Stimulated activated CD8-positive, alpha-beta memory T cell treated with anti-CD3 and anti-CD28 coated beads, Interleukin-7, amount 100 ng/mL, for 48 hours (primary cell): ENCODE results near the gene SYNDIG1L.
"Not testable (repeated sequence)": the region's sequence is repeated elsewhere in the genome, so short reads cannot be mapped to it uniquely, and the experiment has no call there.

Experiments used
- DNase-seq, 2 donors: peaks; one replicate each; pipeline ENCODE4 v3.0.0-alpha.2; 2020; ENCODE audit warnings: low read depth in 1 of 2; ENCODE audit errors: extremely low read depth in 1 of 2

Gene SYNDIG1L

GRCh38 chr14:74404435-74404834, 21.6 kb downstream of the SYNDIG1L start:
- DNase-seq, result no peak

GRCh38 chr14:74403619-74404417, 22.2 kb downstream of the SYNDIG1L start:
- DNase-seq, result no peak

GRCh38 chr14:74402401-74403251, 23.4 kb downstream of the SYNDIG1L start:
- DNase-seq, result no peak

- DNase-seq, result peak; percentile 16 to 31
These were observed 24.3 kb downstream of the SYNDIG1L start for GRCh38 chr14:74401504-74402241.

GRCh38 chr14:74400919-74401503, 25.0 kb downstream of the SYNDIG1L start:
- no peak for DNase-seq

- no peak for DNase-seq
These were observed 25.9 kb downstream of the SYNDIG1L start for GRCh38 chr14:74400031-74400685.

- no peak for DNase-seq
These were observed 30.9 kb downstream of the SYNDIG1L start for GRCh38 chr14:74395094-74395493.

GRCh38 chr14:74394549-74394948, 31.5 kb downstream of the SYNDIG1L start:
- no peak for DNase-seq

- DNase-seq, result no peak
These were observed 33.1 kb downstream of the SYNDIG1L start for GRCh38 chr14:74392616-74393570.

GRCh38 chr14:74391479-74391878, 34.5 kb downstream of the SYNDIG1L start:
- DNase-seq, result no peak

- not testable (repeated sequence) for DNase-seq
These were observed 35.5 kb downstream of the SYNDIG1L start for GRCh38 chr14:74390505-74390904.

GRCh38 chr14:74389980-74390379, 36.0 kb downstream of the SYNDIG1L start:
- no peak for DNase-seq

- DNase-seq, result no peak
These were observed 43.8 kb downstream of the SYNDIG1L start for GRCh38 chr14:74382231-74382630.

GRCh38 chr14:74381571-74381970, 44.4 kb downstream of the SYNDIG1L start:
- DNase-seq, result not testable (repeated sequence)

GRCh38 chr14:74380845-74381244, 45.2 kb downstream of the SYNDIG1L start:
- DNase-seq, result no peak

- DNase-seq, result no peak
These were observed 45.8 kb downstream of the SYNDIG1L start for GRCh38 chr14:74380172-74380571.

- no peak for DNase-seq
These were observed 47.9 kb downstream of the SYNDIG1L start for GRCh38 chr14:74377976-74378690.

- no peak for DNase-seq
These were observed 57.6 kb downstream of the SYNDIG1L start for GRCh38 chr14:74368441-74368840.

GRCh38 chr14:74368026-74368425, 58.0 kb downstream of the SYNDIG1L start:
- DNase-seq, result no peak
